Measurements from ENCODE around the gene ADGRG6. TPM values are rescaled to one million over a fixed set of nuclear protein-coding genes. Genes with fewer than 3 reads are reported as not detected.

The ADGRG6 gene
- total RNA-seq, 2 experiments from 2014 or later, result 1.6 TPM

- ChIA-PET CTCF (interaction anchor here (1.2 to 1.4 kb wide), 2 partner anchors 14 to 100 kb away, joined by 3 to 4 read pairs; no protein-coding TSS in a partner anchor), POLR2A (no interaction called here)
- DNase-seq (no peak), ATAC-seq (no peak)
- Mint-ChIP-seq H3K36me3 (ENCODE audit: low read depth) (no peaks in the 10 kb centered on the region), H3K27me3 (ENCODE audit: low read depth) (peaks cover 5% of the 10 kb centered on the region), H3K27ac (no peak overlapping the region), H3K4me1 (ENCODE audit: low read depth) (no peaks in the 10 kb centered on the region), H3K4me3 (no peak overlapping the region), H3K9me3 (ENCODE audit: insufficient read depth) (no peaks in the 10 kb centered on the region)
Observed at GRCh38 chr6:142374965-142375733, 73.3 kb downstream of the ADGRG6 start.

GRCh38 chr6:142376115-142376514 lies 74.3 kb downstream of the ADGRG6 start:
- no peak for DNase-seq
- H3K36me3 Mint-ChIP-seq (ENCODE audit: low read depth), result no peaks in the 10 kb centered on the region
- no peaks in the 10 kb centered on the region for H3K9me3 Mint-ChIP-seq (ENCODE audit: insufficient read depth)
- H3K27me3 Mint-ChIP-seq (ENCODE audit: low read depth), result peaks cover 5% of the 10 kb centered on the region
- ChIA-PET POLR2A (no interaction called here), CTCF (interaction anchor here (1.4 kb wide), 1 partner anchor 99 kb away, joined by 3 read pairs; no protein-coding TSS in a partner anchor)
- no peaks in the 10 kb centered on the region for H3K4me1 Mint-ChIP-seq (ENCODE audit: low read depth)
- no peak for ATAC-seq
- no peak overlapping the region for H3K4me3 Mint-ChIP-seq
- H3K27ac Mint-ChIP-seq, result no peak overlapping the region

DNA sequence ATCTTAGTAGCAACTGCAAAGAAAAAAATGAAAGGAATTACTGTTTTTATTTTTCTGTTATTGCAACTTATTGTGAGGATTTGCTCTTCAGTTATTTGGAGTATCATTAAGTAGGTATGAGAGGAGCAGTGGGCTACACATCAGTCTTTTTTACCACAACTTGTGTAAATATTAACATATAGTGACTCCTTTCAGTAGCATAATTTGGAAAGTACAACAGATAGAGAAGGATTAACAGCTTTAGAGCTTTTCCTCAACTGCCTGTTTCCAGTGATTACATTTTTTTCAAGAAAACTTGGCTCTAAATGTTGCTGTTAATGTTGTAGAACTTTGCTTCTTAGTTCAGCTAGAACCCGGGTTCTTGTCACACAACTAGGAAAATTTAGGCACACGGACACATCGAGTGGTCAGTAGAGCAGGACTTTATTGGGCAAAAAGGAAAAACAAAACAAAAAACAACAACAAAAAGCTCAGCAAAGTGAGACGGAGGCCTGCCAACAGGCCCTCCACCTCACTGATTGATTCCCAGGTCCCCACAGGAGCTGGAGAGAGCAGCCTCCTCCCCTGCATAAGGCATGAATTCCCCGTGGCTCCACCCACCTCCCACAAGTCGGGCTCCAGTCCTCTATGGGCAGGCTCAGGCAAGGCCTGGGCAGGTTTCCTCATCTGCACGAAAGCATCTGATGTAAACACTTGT lies 75.1 kb downstream of the ADGRG6 start:
- Mint-ChIP-seq H3K4me1 (ENCODE audit: low read depth) (no peaks in the 10 kb centered on the region), H3K27ac (no peak overlapping the region), H3K36me3 (ENCODE audit: low read depth) (no peaks in the 10 kb centered on the region), H3K4me3 (no peak overlapping the region), H3K9me3 (ENCODE audit: insufficient read depth) (no peaks in the 10 kb centered on the region), H3K27me3 (ENCODE audit: low read depth) (peaks cover 5% of the 10 kb centered on the region)
- POLR2A ChIA-PET, result no interaction called here
- CTCF ChIA-PET, result interaction anchor here (1.1 to 1.5 kb wide), 2 partner anchors 23 to 230 kb away, joined by 3 to 7 read pairs; partner anchors contain the start of genes NMBR and VTA1
- no peak for DNase-seq
- ATAC-seq, result no peak

DNA sequence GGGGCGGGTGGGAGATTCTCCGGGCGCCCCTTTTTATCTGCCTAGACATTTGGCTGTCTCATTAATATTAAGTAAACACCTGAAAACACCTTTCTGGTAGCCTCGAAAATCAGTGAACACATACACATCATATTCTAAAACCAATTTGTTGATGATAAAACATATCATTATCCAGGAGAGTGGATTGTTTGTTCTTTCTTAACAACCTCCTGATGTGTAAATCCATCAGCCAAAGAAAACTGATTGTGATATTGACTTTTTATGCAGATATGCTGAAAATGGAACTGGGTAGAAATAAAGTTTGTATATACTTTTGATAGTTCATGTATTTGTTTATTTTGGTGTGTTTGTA lies 75.7 kb downstream of the ADGRG6 start:
- H3K4me1 Mint-ChIP-seq (ENCODE audit: low read depth), result no peaks in the 10 kb centered on the region
- DNase-seq (no peak), ATAC-seq (no peak)
- ChIA-PET POLR2A (no interaction called here), CTCF (interaction anchor here (1.1 to 1.5 kb wide), 3 partner anchors 10 to 231 kb away, joined by 3 to 7 read pairs (median 4); partner anchors contain the start of genes NMBR and VTA1)
- H3K9me3 Mint-ChIP-seq (ENCODE audit: insufficient read depth), result no peaks in the 10 kb centered on the region
- no peak overlapping the region for H3K27ac Mint-ChIP-seq
- H3K27me3 Mint-ChIP-seq (ENCODE audit: low read depth), result peaks cover 5% of the 10 kb centered on the region
- H3K36me3 Mint-ChIP-seq (ENCODE audit: low read depth), result no peaks in the 10 kb centered on the region
- no peak overlapping the region for H3K4me3 Mint-ChIP-seq

GRCh38 chr6:142378138-142378875 lies 76.5 kb downstream of the ADGRG6 start:
- Mint-ChIP-seq H3K36me3 (ENCODE audit: low read depth) (no peaks in the 10 kb centered on the region), H3K27me3 (ENCODE audit: low read depth) (peaks cover 5% of the 10 kb centered on the region), H3K4me1 (ENCODE audit: low read depth) (no peaks in the 10 kb centered on the region), H3K9me3 (ENCODE audit: insufficient read depth) (no peaks in the 10 kb centered on the region), H3K27ac (no peak overlapping the region), H3K4me3 (no peak overlapping the region)
- DNase-seq (no peak), ATAC-seq (no peak)
- POLR2A ChIA-PET, result no interaction called here
- CTCF ChIA-PET, result interaction anchor here (1.1 to 1.5 kb wide), 2 partner anchors 9 to 232 kb away, joined by 4 to 7 read pairs; partner anchors contain the start of genes NMBR and VTA1

- Mint-ChIP-seq H3K27ac (no peak overlapping the region), H3K9me3 (ENCODE audit: insufficient read depth) (no peaks in the 10 kb centered on the region), H3K36me3 (ENCODE audit: low read depth) (no peaks in the 10 kb centered on the region), H3K4me1 (ENCODE audit: low read depth) (no peaks in the 10 kb centered on the region), H3K27me3 (ENCODE audit: low read depth) (no peaks in the 10 kb centered on the region), H3K4me3 (no peak overlapping the region)
- no peak for ATAC-seq
- CTCF ChIA-PET, result no interaction called here
- no peak for DNase-seq
- POLR2A ChIA-PET, result no interaction called here
Observed at GRCh38 chr6:142380626-142381025, 78.8 kb downstream of the ADGRG6 start.

DNA sequence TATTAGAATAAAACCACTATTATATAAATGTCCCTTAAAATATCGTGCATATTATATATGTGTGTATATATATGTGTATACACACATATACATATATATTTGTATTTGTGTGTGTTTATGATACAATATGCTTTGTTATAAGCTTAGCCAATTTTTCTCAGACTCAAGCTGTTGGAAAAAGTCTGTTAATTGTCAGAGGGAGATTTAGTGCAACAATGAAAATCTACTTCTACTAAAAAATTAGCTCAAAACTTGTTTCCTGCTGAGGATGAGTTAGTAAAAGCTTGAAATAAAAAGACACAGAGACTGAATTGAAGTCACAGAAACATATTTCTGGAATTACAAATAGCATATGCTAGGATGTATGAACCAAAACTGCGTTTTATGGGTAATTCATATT lies 79.4 kb downstream of the ADGRG6 start:
- no peak overlapping the region for H3K4me3 Mint-ChIP-seq

GRCh38 chr6:142381845-142382378 lies 80.1 kb downstream of the ADGRG6 start:
- Mint-ChIP-seq H3K4me3 (no peak overlapping the region), H3K27me3 (ENCODE audit: low read depth) (no peaks in the 10 kb centered on the region), H3K36me3 (ENCODE audit: low read depth) (no peaks in the 10 kb centered on the region), H3K27ac (no peak overlapping the region), H3K4me1 (ENCODE audit: low read depth) (no peaks in the 10 kb centered on the region), H3K9me3 (ENCODE audit: insufficient read depth) (no peaks in the 10 kb centered on the region)
- ChIA-PET CTCF (interaction anchor here (1.3 to 1.8 kb wide), 2 partner anchors 150 to 225 kb away, joined by 4 to 7 read pairs; no protein-coding TSS in a partner anchor), POLR2A (no interaction called here)
- DNase-seq, result no peak
- ATAC-seq, result no peak

More for the DNA sequence above, 79.4 kb downstream of the ADGRG6 start:
- Mint-ChIP-seq H3K27ac (no peak overlapping the region), H3K27me3 (ENCODE audit: low read depth) (no peaks in the 10 kb centered on the region), H3K4me1 (ENCODE audit: low read depth) (no peaks in the 10 kb centered on the region), H3K36me3 (ENCODE audit: low read depth) (no peaks in the 10 kb centered on the region), H3K9me3 (ENCODE audit: insufficient read depth) (no peaks in the 10 kb centered on the region)
- ChIA-PET POLR2A (no interaction called here), CTCF (interaction anchor here (1.3 kb wide), 1 partner anchor 224 kb away, joined by 4 read pairs; no protein-coding TSS in a partner anchor)
- DNase-seq (no peak), ATAC-seq (no peak)

DNA sequence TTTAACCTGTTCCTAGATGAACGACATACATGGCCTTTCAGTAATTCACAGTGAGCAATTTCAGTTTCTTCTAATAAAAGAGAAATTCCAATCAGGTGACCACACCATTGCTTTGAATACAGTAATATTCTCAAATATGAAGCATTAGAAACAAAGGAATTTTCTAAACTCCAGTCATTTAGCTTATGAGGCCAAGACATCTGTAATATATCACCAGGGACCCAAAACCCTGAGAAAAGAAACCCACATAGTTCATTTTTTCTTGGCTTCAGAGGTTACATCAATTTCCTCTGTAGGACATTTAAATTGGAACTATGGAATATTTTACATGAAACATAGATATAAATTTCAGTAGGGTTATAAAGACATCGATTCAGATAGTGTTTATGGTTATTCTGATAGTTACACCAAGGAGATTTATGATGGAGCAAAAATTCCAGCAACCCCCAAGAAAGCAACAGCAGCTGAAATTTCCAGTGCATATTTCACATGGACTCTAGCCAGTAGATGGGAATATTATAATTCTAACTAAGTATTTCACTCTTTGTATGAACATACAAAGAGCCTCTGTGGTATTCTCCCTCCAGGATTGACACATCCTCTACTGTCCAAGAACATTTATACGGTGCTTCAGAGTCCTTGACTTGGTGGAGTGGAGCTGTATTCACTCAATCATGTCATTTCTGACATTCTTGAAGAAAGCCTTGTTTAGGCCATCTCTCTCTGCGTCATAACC lies 82.9 kb downstream of the ADGRG6 start:
- POLR2A ChIA-PET, result no interaction called here
- no peak for ATAC-seq

DNA sequence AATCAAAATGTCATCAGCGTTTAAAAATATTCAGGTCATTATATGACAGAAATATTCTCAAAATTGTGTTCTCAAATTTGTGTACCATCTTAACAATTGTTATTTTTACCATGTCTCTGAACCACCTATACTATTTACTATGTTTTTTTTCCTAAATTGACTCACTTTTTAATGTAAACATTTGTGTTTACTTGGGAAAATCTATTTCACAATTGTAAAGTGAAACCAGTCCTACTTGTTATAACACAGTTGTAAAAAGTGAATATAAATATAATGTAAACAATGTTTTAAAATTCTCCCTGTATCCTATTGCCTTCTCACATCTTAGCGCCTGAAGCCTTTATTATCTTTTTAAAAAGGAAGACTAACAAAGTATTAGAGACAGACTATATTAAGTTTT lies 83.5 kb downstream of the ADGRG6 start:
- H3K9me3 Mint-ChIP-seq (ENCODE audit: insufficient read depth), result no peaks in the 10 kb centered on the region
- no peak overlapping the region for H3K27ac Mint-ChIP-seq
- no peaks in the 10 kb centered on the region for H3K36me3 Mint-ChIP-seq (ENCODE audit: low read depth)
- H3K4me1 Mint-ChIP-seq (ENCODE audit: low read depth), result no peaks in the 10 kb centered on the region
- H3K4me3 Mint-ChIP-seq, result no peak overlapping the region
- H3K27me3 Mint-ChIP-seq (ENCODE audit: low read depth), result peaks cover 2% of the 10 kb centered on the region
- DNase-seq (no peak), ATAC-seq (no peak)
- CTCF ChIA-PET, result interaction anchor here (1.0 kb wide), 1 partner anchor 153 kb away, joined by 4 read pairs; no protein-coding TSS in a partner anchor
- POLR2A ChIA-PET, result no interaction called here

More for the DNA sequence above, 82.9 kb downstream of the ADGRG6 start:
- CTCF ChIA-PET, result interaction anchor here (1.0 kb wide), 1 partner anchor 153 kb away, joined by 4 read pairs; no protein-coding TSS in a partner anchor
- no peak overlapping the region for H3K27ac Mint-ChIP-seq
- no peak overlapping the region for H3K4me3 Mint-ChIP-seq
- H3K36me3 Mint-ChIP-seq (ENCODE audit: low read depth), result no peaks in the 10 kb centered on the region
- no peaks in the 10 kb centered on the region for H3K9me3 Mint-ChIP-seq (ENCODE audit: insufficient read depth)
- DNase-seq, result no peak
- peaks cover 2% of the 10 kb centered on the region for H3K27me3 Mint-ChIP-seq (ENCODE audit: low read depth)
- H3K4me1 Mint-ChIP-seq (ENCODE audit: low read depth), result no peaks in the 10 kb centered on the region

- ChIA-PET CTCF (interaction anchor here (1.1 to 4.2 kb wide), 7 partner anchors 9 to 240 kb away, joined by 3 to 26 read pairs (median 5); partner anchors contain the start of genes NMBR and VTA1), POLR2A (interaction anchor here (1.6 kb wide), 1 partner anchor 240 kb away, joined by 3 read pairs; the partner anchor contains the start of genes NMBR and VTA1)
- no peak overlapping the region for H3K27ac Mint-ChIP-seq
Observed at GRCh38 chr6:142386657-142387056, 84.8 kb downstream of the ADGRG6 start.

More at GRCh38 chr6:142386657-142387056, 84.8 kb downstream of the ADGRG6 start:
- ATAC-seq, result no peak
- Mint-ChIP-seq H3K36me3 (ENCODE audit: low read depth) (no peaks in the 10 kb centered on the region), H3K27me3 (ENCODE audit: low read depth) (peaks cover 2% of the 10 kb centered on the region), H3K9me3 (ENCODE audit: insufficient read depth) (no peaks in the 10 kb centered on the region), H3K4me1 (ENCODE audit: low read depth) (peaks cover 2% of the 10 kb centered on the region), H3K4me3 (no peak overlapping the region)
- no peak for DNase-seq
